ENCODE data around the gene AP5S1. TPM values are rescaled to one million over a fixed set of nuclear protein-coding genes. Genes with fewer than 3 reads are reported as not detected.
"Not testable (repeated sequence)": the region's sequence is repeated elsewhere in the genome, so short reads cannot be mapped to it uniquely, and the experiment has no call there.

Gene AP5S1
- polyA plus RNA-seq, 3 donors = 6.6 to 10.8 (median 8.6) TPM

- Histone ChIP-seq H3K9me3 (replicated peaks in 1 of 2; ENCODE audit: control insufficient read depth in 1 of 2, insufficient read depth in 1 of 2, low read length in 2 of 2) (no peaks in the 10 kb centered on the region), H3K4me3 (replicated peaks in 1 of 3; ENCODE audit: low read depth in 2 of 3, low read length in 3 of 3) (no peak overlapping the region), H3K9ac (ENCODE audit: insufficient read depth, low read length, poor library complexity, severe bottlenecking) (no peak overlapping the region), H2AFZ (ENCODE audit: insufficient read depth, low read depth, low read length, poor library complexity, severe bottlenecking) (no peak overlapping the region), H3K4me1 (ENCODE audit: control insufficient read depth in 1 of 2, insufficient read depth in 2 of 2, low read length in 2 of 2) (peaks cover 16 to 19% of the 10 kb centered on the region in 2 donors), H4K20me1 (ENCODE audit: insufficient read depth, low read length) (no peaks in the 10 kb centered on the region), H3K4me2 (replicated peaks; ENCODE audit: extremely low read depth, low read length, poor library complexity, severe bottlenecking) (no peak overlapping the region), H3K79me2 (ENCODE audit: insufficient read depth, low read length) (no peaks in the 10 kb centered on the region), H3K27ac (ENCODE audit: low read depth in 1 of 2, low read length in 2 of 2) (no peak overlapping the region), H3K27me3 (ENCODE audit: control insufficient read depth in 2 of 2, insufficient read depth in 2 of 2, low read length in 2 of 2) (no peaks in the 10 kb centered on the region), H3K36me3 (replicated peaks in 1 of 2; ENCODE audit: control insufficient read depth in 1 of 2, insufficient read depth in 2 of 2, low read length in 2 of 2) (no peaks in the 10 kb centered on the region)
- TF ChIP-seq, protein P1, sequence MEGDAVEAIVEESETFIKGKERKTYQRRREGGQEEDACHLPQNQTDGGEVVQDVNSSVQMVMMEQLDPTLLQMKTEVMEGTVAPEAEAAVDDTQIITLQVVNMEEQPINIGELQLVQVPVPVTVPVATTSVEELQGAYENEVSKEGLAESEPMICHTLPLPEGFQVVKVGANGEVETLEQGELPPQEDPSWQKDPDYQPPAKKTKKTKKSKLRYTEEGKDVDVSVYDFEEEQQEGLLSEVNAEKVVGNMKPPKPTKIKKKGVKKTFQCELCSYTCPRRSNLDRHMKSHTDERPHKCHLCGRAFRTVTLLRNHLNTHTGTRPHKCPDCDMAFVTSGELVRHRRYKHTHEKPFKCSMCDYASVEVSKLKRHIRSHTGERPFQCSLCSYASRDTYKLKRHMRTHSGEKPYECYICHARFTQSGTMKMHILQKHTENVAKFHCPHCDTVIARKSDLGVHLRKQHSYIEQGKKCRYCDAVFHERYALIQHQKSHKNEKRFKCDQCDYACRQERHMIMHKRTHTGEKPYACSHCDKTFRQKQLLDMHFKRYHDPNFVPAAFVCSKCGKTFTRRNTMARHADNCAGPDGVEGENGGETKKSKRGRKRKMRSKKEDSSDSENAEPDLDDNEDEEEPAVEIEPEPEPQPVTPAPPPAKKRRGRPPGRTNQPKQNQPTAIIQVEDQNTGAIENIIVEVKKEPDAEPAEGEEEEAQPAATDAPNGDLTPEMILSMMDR (IDR thresholded peaks at IDR 0.05) = no peak
- peaks cover 2 to 3% of the 10 kb centered on the region in 2 donors for H3K36me3 Mint-ChIP-seq
- WGBS (ENCODE audit: insufficient coverage) = 100% methylated on average over 1 of the region's 4 CpGs
- H3K4me1 Mint-ChIP-seq = peaks cover 22% of the 10 kb centered on the region
- H3K4me3 Mint-ChIP-seq = no peak overlapping the region
- DNase-seq = no peak
- no peak overlapping the region for H3K27ac Mint-ChIP-seq
- no peaks in the 10 kb centered on the region for H3K27me3 Mint-ChIP-seq (ENCODE audit: low read depth in 3 of 3)
- H3K9me3 Mint-ChIP-seq = peaks cover 0 to 2% (median 0%) of the 10 kb centered on the region in 7 donors
- intact Hi-C loops (cut with micrococcal nuclease) = no loop called here
Measured at GRCh38 chr20:3836132-3836531, 15.8 kb downstream of the AP5S1 start.

DNA sequence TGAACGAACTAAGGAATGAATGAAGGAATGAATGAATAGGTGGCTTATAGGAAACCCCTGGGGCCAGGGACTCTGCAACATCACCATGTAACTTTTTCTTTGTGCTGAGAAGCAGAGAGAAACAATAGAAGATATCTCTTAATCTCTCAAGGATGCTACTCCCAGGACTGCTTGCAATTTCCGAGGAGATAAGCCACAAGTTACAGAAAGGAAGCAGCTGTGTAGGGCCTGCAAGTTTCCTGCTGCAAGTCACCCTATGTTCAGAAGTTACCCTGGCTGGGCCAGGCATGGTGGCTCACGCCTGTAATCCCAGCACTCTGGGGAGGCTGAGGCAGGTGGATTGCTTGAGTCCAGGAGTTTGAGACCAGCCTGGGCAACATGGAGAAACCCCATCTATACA, 19.0 kb downstream of the AP5S1 start:
- TF ChIP-seq, protein P1 (IDR thresholded peaks at IDR 0.05) = no peak
- H3K27me3 ChIP-seq (ENCODE audit: control insufficient read depth in 2 of 2, insufficient read depth in 2 of 2, low read length in 2 of 2) = no peaks in the 10 kb centered on the region
- H2AFZ ChIP-seq (ENCODE audit: insufficient read depth, low read depth, low read length, poor library complexity, severe bottlenecking) = peak overlapping the region; percentile 79
- peaks cover 0 to 2% (median 0%) of the 10 kb centered on the region in 7 donors for H3K9me3 Mint-ChIP-seq
- WGBS (ENCODE audit: insufficient coverage) = 0% methylated on average over 1 of the region's 3 CpGs
- H3K4me1 Mint-ChIP-seq = peaks cover 22% of the 10 kb centered on the region
- peaks cover 16 to 19% of the 10 kb centered on the region in 2 donors for H3K4me1 ChIP-seq (ENCODE audit: control insufficient read depth in 1 of 2, insufficient read depth in 2 of 2, low read length in 2 of 2)
- peak overlapping the region; percentile 74 for H3K4me2 ChIP-seq (replicated peaks; ENCODE audit: extremely low read depth, low read length, poor library complexity, severe bottlenecking)
- no peaks in the 10 kb centered on the region for H3K27me3 Mint-ChIP-seq (ENCODE audit: low read depth in 3 of 3)
- H3K79me2 ChIP-seq (ENCODE audit: insufficient read depth, low read length) = no peaks in the 10 kb centered on the region
- no peak overlapping the region for H3K9ac ChIP-seq (ENCODE audit: insufficient read depth, low read length, poor library complexity, severe bottlenecking)
- H3K27ac Mint-ChIP-seq = peak overlapping the region in 6 of 7 donors; percentile 80 to 90 (median 86)
- peak overlapping the region in 1 of 3 experiments; percentile 60 for H3K4me3 ChIP-seq (replicated peaks in 1 of 3; ENCODE audit: low read depth in 2 of 3, low read length in 3 of 3)
- no peaks in the 10 kb centered on the region for H3K9me3 ChIP-seq (replicated peaks in 1 of 2; ENCODE audit: control insufficient read depth in 1 of 2, insufficient read depth in 1 of 2, low read length in 2 of 2)
- peaks cover 2 to 3% of the 10 kb centered on the region in 2 donors for H3K36me3 Mint-ChIP-seq
- H3K27ac ChIP-seq (ENCODE audit: low read depth in 1 of 2, low read length in 2 of 2) = peak overlapping the region in 1 of 2 donors; percentile 79
- no peaks in the 10 kb centered on the region for H4K20me1 ChIP-seq (ENCODE audit: insufficient read depth, low read length)
- H3K36me3 ChIP-seq (replicated peaks in 1 of 2; ENCODE audit: control insufficient read depth in 1 of 2, insufficient read depth in 2 of 2, low read length in 2 of 2) = no peaks in the 10 kb centered on the region
- no peak for DNase-seq
- H3K4me3 Mint-ChIP-seq = peak overlapping the region in 1 of 2 donors; percentile 89
- intact Hi-C loops (cut with micrococcal nuclease) = no loop called here

DNA sequence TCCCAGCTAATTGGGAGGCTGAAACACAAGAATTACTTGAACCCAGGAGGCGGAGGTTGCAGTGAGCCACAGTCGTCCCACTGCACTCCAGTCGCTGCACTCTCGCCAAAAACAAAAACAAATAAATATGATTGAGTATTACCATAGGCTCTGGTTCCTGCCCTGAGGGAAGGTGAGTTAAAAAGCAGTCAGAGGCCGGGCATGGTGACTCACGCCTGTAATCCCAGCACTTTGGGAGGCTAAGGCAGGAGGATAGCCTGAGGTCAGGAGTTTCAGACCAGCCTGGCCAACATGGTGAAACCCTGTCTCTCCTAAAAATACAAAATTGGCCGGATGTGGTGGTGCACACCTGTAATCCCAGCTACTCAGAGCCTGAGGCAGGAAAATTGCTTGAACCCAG, 19.9 kb downstream of the AP5S1 start:
- not testable (repeated sequence) for H3K4me3 ChIP-seq (replicated peaks in 1 of 3; ENCODE audit: low read depth in 2 of 3, low read length in 3 of 3); H4K20me1 ChIP-seq (ENCODE audit: insufficient read depth, low read length); H3K9ac ChIP-seq (ENCODE audit: insufficient read depth, low read length, poor library complexity, severe bottlenecking); H3K27me3 Mint-ChIP-seq (ENCODE audit: low read depth in 3 of 3); DNase-seq; H3K4me2 ChIP-seq (replicated peaks; ENCODE audit: extremely low read depth, low read length, poor library complexity, severe bottlenecking); H3K79me2 ChIP-seq (ENCODE audit: insufficient read depth, low read length); H3K27ac Mint-ChIP-seq; H3K36me3 Mint-ChIP-seq; H3K9me3 Mint-ChIP-seq; H2AFZ ChIP-seq (ENCODE audit: insufficient read depth, low read depth, low read length, poor library complexity, severe bottlenecking); H3K36me3 ChIP-seq (replicated peaks in 1 of 2; ENCODE audit: control insufficient read depth in 1 of 2, insufficient read depth in 2 of 2, low read length in 2 of 2); H3K27ac ChIP-seq (ENCODE audit: low read depth in 1 of 2, low read length in 2 of 2); H3K9me3 ChIP-seq (replicated peaks in 1 of 2; ENCODE audit: control insufficient read depth in 1 of 2, insufficient read depth in 1 of 2, low read length in 2 of 2); H3K27me3 ChIP-seq (ENCODE audit: control insufficient read depth in 2 of 2, insufficient read depth in 2 of 2, low read length in 2 of 2); H3K4me3 Mint-ChIP-seq
- peaks cover 20% of the 10 kb centered on the region for H3K4me1 Mint-ChIP-seq
- intact Hi-C loops (cut with micrococcal nuclease) = loop anchor here in 1 of 2 donors (10.0 kb wide), 1 partner anchor 55 kb away; the partner anchor contains the start of genes CENPB and SPEF1
- H3K4me1 ChIP-seq (ENCODE audit: control insufficient read depth in 1 of 2, insufficient read depth in 2 of 2, low read length in 2 of 2) = peaks cover 16 to 19% of the 10 kb centered on the region in 2 donors
- WGBS (ENCODE audit: insufficient coverage) = 100% methylated on average over 1 of the region's 7 CpGs

Data from CD14-positive monocyte (primary cell).